ENCODE results near the gene BCAS1.

The BCAS1 gene

DNA sequence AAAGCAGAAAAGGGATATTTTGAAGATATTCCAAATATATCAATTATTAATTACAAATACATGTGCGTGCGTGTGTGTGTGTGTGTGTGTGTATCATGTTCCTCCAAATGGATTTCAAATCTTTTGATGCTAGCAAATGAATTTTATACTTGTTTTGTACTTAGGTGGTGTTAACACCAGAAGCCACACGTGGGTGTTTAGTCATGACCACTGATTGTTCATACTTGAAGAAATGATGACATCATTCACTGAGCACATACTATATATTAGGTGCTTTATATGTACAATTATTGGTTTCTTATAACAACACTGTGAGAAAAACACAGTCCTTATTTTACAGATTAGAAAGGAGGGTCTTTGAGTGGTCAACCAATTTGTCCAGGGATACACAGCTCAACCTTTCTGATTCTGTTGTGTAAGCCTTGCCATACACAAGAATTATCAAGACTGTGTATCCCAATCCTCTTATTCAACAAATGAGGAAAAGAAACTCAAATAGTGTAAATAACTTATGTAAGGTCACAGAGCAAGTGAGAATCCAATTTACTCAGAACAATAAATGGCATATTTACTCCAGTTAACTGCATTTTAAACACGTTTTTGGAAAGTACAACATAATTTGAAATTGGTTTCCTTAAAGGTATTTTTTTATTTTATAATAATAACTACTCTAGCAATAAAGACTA, 88.5 kb downstream of the BCAS1 start:
- no peak for DNase-seq (ENCODE audit: low read depth)
- TF ChIP-seq, protein P1, sequence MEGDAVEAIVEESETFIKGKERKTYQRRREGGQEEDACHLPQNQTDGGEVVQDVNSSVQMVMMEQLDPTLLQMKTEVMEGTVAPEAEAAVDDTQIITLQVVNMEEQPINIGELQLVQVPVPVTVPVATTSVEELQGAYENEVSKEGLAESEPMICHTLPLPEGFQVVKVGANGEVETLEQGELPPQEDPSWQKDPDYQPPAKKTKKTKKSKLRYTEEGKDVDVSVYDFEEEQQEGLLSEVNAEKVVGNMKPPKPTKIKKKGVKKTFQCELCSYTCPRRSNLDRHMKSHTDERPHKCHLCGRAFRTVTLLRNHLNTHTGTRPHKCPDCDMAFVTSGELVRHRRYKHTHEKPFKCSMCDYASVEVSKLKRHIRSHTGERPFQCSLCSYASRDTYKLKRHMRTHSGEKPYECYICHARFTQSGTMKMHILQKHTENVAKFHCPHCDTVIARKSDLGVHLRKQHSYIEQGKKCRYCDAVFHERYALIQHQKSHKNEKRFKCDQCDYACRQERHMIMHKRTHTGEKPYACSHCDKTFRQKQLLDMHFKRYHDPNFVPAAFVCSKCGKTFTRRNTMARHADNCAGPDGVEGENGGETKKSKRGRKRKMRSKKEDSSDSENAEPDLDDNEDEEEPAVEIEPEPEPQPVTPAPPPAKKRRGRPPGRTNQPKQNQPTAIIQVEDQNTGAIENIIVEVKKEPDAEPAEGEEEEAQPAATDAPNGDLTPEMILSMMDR (IDR thresholded peaks at IDR 0.05; ENCODE audit: control insufficient read depth, extremely low read depth, insufficient read depth), result no peak

DNA sequence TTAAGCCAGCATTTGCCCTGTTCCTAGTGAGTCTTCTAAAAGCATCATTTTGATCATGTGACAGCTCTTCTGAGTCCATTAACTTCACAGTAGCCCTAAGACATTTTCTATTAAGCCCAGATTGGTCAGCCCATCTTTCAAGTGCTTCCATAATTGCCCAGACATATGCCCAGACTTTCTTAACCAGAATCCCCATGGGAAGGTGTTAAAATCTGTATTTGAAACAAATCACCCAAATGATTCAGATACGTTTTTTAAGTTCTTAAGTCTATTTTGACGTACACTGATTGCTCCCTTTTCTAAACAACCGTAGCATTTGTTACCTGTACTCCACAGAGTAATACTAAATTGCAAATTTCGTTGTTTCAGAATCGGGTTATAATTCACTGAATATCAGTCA, 89.3 kb downstream of the BCAS1 start:
- H3K4me3 ChIP-seq (ENCODE audit: low read depth, low read length), result no peak overlapping the region

More for the DNA sequence above, 88.5 kb downstream of the BCAS1 start:
- no peak overlapping the region for H3K4me3 ChIP-seq (ENCODE audit: low read depth, low read length)

DNA sequence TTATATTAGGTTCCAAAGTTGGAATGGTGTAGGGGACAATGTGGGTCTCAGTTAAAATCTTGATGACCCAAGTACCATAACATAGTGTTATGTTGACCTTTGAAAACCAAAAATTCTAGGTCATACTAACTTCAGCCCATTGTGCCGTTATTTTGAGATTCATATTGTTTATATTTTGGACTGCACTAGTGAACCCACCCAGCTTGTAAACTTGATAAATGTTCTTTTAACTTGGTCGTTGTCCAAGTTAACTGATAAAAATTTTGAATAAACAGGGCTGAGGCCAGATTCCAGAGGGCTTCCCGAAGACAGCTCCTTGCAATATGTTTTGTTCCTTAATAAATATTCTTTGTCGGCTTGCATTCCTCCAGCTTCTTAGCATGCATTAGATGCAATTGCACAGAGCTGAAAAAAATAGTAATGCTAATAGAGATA, 90.3 kb downstream of the BCAS1 start:
- DNase-seq (ENCODE audit: low read depth), result no peak
- TF ChIP-seq, protein P1 (IDR thresholded peaks at IDR 0.05; ENCODE audit: control insufficient read depth, extremely low read depth, insufficient read depth), result no peak
- no peak overlapping the region for H3K4me3 ChIP-seq (ENCODE audit: low read depth, low read length)

More for the DNA sequence above, 89.3 kb downstream of the BCAS1 start:
- TF ChIP-seq, protein P1 (IDR thresholded peaks at IDR 0.05; ENCODE audit: control insufficient read depth, extremely low read depth, insufficient read depth), result no peak
- no peak for DNase-seq (ENCODE audit: low read depth)

GRCh38 chr20:53978497-53978896, 91.9 kb downstream of the BCAS1 start:
- no peak overlapping the region for H3K4me3 ChIP-seq (ENCODE audit: low read depth, low read length)
- no peak for DNase-seq (ENCODE audit: low read depth)
- TF ChIP-seq, protein P1 (IDR thresholded peaks at IDR 0.05; ENCODE audit: control insufficient read depth, extremely low read depth, insufficient read depth), result no peak

DNA sequence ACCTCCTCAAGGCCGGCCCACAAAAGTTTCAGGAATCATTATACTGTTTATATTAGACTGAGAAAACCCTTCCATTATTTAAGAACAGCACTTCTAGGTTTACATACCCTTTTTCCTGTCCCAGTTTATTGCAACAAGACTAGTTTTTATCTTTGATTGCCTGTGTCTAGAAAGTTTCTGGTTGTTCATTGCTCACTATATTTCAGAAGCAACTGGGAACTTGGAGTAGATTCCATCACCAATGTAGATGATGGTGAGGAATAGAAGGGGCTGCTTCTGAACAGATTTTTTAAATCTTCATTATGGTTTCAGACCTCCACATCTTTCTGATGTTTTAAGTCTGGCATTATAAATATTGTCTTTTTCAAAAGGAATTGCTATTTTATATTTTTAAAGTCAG, 93.0 kb downstream of the BCAS1 start:
- TF ChIP-seq, protein P1 (IDR thresholded peaks at IDR 0.05; ENCODE audit: control insufficient read depth, extremely low read depth, insufficient read depth), result no peak
- DNase-seq (ENCODE audit: low read depth), result no peak
- no peak overlapping the region for H3K4me3 ChIP-seq (ENCODE audit: low read depth, low read length)

DNA sequence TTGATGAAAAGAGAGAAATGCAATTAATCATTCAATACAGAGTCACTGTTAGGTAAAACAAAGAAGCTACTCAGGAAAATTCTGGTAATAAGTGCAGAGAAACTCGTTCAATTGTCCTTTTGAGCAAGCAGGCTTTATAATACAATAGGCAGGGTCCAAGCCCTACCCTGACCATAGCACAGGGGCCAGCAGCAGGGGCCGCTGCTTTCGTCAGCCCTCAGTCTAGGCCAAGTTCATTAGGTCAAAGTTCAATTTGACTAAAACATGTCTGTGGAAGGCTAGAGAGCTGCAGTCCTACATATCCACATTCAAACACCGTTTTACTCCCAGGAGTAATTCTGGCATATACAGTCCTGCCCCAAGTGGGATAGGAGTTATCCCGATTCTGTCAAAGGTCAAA, 94.6 kb downstream of the BCAS1 start:
- no peak overlapping the region for H3K4me3 ChIP-seq (ENCODE audit: low read depth, low read length)
- DNase-seq (ENCODE audit: low read depth), result no peak
- TF ChIP-seq, protein P1 (IDR thresholded peaks at IDR 0.05; ENCODE audit: control insufficient read depth, extremely low read depth, insufficient read depth), result no peak
